ENCODE results near the gene GRAMD1A.

Gene GRAMD1A

DNA sequence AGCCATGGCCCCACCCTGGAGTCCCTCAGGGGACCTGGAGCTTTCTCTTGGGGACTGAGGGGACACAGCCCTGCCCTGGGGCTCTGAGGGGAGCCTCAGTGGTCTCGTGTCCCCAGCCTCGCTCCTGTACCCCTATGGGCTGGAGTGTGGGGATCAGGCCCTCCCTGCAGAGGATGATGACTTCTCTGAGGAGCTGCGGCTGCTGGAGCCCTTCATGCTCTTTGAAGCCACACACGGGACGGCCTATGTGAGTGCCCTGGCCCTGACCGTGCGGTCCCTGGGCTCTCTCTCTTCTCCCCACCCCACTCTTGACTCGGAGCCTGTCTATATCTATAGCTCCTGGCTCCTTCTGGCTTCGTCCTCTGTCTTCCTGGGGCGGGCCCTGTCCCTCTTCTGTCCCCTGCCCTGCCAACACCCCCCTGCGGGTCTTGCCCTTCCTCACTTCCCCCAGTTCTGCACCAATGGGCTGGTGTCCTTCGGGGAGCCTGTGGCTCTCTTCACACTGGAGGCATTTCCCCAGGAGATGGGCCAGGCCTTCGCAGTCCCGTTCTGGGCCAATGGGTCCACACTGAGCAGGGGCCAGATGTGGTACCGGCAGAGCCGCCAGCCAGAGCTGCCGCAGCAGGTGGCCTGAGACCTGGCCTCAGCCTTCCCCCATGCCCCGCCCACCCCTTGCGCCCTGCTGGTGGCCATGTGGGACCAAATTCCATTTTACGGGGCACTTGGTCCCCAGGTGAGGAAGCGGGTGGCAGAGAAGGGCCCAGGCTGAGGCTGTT lies 74.5 kb downstream of the GRAMD1A start:
- DNase-seq (no peak), ATAC-seq (peak; percentile 6)

- DNase-seq (no peak), ATAC-seq (no peak)
These were observed 75.3 kb downstream of the GRAMD1A start for GRCh38 chr19:35075202-35076025.

- ATAC-seq (no peak), DNase-seq (no peak)
These were observed 75.9 kb downstream of the GRAMD1A start for GRCh38 chr19:35076026-35076370.
